ENCODE data around the gene RLIM.

DNA sequence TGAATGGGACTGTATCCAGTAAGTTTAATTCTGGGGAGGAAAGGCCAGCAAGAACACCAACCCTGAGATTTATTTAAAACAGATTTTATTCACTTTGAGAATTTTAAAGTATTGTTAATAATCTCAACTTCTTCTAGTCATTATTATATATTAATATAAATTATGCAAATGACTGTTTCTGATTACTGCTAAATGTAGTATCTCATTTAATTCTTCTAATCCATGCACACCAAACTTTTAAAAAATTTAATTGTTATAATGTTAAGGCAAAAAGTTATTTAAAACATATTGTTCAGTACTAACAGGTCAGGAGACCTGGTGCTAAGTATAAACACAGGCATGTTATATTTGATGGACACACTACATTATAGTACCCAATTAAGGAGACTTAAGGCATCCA, 8.1 kb downstream of the RLIM start:
- no peak for TF ChIP-seq EZH2 (IDR thresholded peaks at IDR 0.05; ENCODE audit: borderline replicate concordance, low read length)
- TF ChIP-seq, protein P1, sequence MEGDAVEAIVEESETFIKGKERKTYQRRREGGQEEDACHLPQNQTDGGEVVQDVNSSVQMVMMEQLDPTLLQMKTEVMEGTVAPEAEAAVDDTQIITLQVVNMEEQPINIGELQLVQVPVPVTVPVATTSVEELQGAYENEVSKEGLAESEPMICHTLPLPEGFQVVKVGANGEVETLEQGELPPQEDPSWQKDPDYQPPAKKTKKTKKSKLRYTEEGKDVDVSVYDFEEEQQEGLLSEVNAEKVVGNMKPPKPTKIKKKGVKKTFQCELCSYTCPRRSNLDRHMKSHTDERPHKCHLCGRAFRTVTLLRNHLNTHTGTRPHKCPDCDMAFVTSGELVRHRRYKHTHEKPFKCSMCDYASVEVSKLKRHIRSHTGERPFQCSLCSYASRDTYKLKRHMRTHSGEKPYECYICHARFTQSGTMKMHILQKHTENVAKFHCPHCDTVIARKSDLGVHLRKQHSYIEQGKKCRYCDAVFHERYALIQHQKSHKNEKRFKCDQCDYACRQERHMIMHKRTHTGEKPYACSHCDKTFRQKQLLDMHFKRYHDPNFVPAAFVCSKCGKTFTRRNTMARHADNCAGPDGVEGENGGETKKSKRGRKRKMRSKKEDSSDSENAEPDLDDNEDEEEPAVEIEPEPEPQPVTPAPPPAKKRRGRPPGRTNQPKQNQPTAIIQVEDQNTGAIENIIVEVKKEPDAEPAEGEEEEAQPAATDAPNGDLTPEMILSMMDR (IDR thresholded peaks at IDR 0.05; ENCODE audit: low read length): no peak

All from OCI-LY1 (cell line).